T-helper 2 cell (primary cell): ENCODE data around the gene TBC1D16.
"Not testable (repeated sequence)": the region's sequence is repeated elsewhere in the genome, so short reads cannot be mapped to it uniquely, and the experiment has no call there.

Experiments used
- DNase-seq, 5 experiments: peaks; one replicate each; pipeline versions ENCODE4 v3.0.0 to v3.0.0-alpha.2; 2012 to 2022

Gene TBC1D16

DNA sequence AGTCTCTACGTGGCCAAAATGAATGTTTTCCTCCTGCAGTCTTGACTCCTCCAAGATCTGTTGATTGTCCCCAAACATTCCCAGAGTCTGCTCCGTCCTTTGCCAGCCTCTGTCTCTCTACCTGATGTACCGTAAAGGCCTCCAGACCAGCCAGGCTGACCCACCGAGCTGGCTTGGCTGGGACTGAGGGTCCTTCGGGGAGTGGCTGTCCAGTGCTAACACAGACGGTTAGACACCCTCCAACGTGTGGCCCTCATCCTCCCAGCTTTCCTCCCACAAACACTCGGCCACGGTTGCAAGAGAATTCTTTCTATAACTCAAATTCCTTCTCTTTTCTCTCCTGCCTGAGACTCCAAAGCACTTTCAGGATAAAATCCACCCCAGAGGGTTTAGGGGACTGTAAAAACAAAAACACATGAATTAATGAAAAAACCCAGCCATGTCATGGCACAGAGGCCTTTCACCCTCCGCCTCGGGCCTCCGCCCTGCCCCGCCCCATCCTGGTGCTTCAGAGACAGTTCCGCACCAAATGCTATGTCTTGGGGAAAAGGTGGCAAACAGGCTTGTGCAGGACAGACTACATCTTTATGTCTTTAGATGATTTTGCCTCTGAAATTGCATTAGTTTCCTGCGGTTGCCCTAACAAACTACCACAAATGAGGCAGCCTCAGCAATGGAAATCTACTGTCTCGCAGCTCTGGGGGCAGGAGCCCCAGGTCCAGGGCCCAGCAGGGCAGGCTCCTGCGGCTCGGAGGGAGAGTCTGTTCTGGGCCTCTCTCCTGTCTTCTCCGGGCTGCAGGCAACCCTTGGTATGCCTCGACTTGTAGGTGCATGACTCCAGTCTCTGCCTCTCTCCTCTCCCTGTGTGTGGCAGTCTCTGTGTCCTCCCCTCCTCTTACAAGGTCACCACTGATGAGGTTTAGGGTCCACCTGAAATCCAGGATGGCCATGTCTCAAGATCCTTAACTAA lies 124.0 kb downstream of the TBC1D16 start:
- DNase-seq: no peak

GRCh38 chr17:79910985-79911361 lies 124.7 kb downstream of the TBC1D16 start:
- DNase-seq: no peak

DNA sequence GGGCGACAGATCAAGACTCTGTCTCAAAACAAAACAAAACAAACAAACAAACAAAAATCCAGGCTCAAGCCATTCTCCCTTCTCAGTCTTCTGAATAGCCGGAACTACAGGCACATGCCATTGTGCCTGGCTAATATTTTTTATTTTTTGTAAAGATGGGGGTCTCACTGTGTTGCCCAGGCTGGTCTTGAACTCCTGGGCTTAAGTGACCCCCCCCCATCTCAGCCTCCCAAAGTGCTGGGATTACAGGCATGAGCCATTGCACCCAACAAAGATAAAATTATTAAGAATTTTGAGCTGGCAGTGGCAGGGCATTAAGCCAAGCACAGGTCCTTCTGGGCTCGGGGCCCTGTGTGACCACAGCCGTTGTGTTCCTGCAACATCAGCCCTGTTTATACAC lies 126.6 kb downstream of the TBC1D16 start:
- DNase-seq: no peak

DNA sequence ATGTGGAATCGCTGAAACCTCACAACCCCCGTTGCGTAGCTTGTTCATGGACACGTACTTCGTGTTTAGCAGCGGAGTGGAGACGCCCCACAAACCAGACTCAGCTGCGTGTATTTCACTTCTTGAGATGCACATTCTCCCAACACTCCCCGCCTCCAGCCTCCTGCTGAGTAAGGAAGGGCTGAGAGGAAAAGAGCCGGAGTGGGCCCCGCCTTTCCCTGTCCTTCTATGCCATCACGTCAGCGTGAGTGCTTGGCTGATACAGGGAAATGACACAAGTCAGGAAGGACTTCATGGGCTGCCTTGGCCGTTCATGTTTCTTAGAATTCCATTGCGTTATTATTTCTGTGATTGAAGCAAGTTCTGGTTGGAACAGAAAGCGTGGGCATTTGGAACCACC lies 127.8 kb downstream of the TBC1D16 start:
- DNase-seq: no peak

DNA sequence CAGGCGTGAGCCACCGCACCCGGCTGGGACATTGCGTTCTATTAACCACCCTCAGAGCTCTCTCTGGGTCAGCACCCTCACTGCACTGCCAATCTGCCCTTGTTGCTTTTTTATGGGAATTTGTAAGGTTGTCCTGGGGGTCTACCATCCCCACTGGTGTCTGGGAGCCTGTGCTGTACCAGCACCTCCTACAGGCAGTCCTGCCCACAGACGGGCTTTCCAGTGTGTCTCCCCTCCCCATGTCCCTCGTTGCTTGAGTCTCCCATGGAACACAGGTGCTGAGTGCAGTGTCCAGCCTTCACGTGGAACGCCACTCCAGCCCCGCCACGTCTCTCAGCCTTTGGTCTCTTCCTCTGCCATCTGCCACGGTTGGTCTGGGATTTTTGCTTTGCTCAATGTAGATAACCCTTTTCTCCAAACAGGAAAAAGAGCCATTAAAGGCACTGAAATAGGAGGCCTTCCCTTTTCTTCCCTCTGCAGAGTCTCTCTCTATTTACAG lies 128.4 kb downstream of the TBC1D16 start:
- DNase-seq: no peak

- DNase-seq: no peak
These were observed 129.8 kb downstream of the TBC1D16 start for GRCh38 chr17:79905832-79906231.

- no peak for DNase-seq
These were observed 130.8 kb downstream of the TBC1D16 start for GRCh38 chr17:79904865-79905264.

DNA sequence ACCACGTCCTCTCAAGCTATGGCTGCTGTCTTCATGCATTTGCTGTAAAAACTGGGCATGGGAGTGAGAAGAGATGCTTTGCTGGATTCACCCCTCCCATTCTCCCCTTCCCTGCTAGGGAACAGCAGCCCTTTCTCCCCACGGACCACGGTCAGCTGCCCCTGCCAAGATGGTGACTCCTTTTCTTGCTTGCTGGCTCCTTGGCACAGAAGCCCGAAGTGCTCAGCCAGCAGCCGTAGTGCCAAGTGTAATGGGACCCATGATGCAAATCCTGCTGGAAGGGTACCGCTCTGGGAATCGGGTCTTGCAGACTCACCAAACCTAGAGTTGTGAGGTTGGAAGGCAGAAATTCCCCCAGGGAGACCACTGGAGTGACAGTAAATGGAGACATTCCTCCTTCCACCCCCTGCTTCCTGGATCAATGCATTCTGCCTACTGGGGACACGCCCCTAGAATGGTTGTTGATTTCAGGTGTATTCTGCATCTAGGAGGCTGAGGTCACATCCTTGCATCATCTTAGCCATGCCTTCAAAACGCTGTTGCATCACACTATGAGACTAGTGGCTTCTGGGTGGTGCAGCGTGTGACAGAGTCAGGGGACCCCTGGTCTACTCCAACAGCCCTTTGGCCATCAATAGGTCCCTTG lies 133.4 kb downstream of the TBC1D16 start:
- DNase-seq: no peak

- no peak for DNase-seq
These were observed 134.5 kb downstream of the TBC1D16 start for GRCh38 chr17:79901131-79901530.

GRCh38 chr17:79899584-79899983 lies 136.1 kb downstream of the TBC1D16 start:
- no peak for DNase-seq

DNA sequence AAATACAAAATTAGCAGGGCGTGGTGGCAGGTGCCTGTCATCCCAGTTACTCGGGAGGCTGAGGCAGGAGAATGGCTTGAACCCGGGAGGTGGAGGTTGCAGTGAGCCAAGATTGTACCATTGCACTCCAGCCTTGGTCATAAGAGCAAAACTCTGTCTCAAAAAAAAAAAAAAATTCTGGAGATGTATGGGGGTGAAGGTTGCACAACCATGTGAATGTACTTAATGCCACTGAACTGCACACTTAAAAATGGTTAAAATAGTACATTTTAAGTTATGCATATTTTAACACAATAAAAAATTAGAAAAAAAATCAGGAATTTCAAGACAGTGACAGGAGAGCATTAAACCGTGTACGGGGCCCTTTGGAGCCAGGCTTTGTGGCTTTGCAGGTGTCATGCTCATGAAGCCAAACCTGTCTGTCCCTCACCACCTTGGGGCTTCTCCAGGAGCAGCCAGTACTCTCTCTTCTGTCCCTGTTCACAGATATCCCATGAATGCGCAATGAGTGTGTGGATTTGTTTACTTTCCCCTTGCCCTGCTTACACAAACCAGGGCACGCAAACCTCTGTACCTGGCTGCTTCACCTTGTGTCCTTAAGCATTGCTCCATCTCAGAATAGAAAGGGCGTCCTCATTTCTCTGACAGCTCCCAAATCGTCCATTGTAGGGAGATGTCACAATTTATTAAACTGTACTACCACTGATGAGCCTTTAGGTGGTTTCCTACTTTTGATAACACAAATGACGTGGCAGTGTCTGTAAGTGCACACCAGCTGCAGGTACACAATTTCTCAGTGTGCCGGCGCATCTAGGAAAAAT lies 138.2 kb downstream of the TBC1D16 start:
- DNase-seq: no peak

DNA sequence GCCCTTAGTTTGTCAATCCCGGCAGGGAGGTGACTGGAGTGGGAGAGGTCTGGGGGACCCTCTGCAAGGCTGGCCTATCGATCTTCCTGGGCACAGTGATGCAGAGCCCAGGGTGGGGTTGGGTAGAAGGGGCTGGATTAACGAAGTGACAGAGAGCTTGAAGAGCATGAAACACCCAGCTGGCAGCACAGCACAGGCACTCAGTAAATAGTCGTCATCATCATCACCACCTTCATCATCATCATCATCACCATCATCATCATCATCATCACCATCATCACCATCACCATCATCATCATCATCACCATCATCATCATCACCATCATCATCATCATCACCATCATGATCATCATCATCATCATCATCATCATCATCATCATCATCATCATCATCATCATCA lies 142.2 kb downstream of the TBC1D16 start:
- DNase-seq: not testable (repeated sequence)

- DNase-seq: no peak
These were observed 143.0 kb downstream of the TBC1D16 start for GRCh38 chr17:79892457-79893241.

DNA sequence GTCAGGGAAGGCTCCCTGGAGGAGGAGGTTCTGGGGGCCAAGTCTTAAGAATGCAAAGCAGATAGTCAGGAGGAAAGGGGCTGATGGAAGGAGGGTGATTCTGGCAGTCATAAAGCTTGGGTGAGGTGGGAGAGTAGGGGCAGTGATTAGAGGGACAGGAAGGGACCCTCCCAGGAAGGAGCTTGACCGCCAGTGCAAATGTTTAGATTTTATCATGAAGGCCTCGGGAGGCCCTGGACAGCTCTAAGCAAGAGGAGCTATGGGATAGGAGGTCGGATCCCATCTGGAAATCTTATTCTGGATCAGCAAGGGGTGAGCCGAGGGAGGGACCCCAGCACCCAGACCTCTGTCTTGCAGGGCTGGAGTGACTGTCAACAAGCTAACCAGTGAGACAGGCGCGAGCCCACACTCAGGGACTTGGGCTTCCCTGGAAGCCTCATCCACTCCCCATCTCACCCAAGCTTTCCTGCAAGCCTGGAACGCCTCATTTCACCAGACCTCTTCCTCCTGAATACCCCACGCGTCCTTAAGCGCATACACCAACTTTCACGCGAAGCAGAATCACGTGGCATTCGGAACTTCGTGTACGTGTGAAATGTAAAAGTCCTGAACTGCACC lies 144.4 kb downstream of the TBC1D16 start:
- DNase-seq: no peak

DNA sequence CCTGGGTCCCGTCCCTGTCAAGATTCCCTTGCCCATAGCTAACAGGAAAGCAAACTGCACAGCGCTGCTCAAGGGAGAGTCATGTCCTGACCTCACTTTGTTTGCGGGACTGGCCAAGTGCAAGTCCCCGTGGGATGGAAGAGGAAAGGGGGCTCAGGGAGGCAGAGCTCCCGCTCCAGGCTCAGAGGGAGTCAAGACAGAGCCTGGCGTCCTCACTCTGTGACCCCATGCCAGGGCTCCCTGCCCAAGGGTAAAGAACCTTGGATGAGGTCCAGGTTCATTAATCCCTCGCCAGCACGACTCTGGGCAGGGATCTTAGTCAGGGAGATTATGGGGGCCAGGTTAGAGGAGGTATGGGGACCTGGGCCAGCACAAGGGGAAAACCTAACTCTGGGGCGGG lies 145.0 kb downstream of the TBC1D16 start:
- DNase-seq: no peak

- DNase-seq: no peak
These were observed 146.6 kb downstream of the TBC1D16 start for GRCh38 chr17:79888811-79889634.

DNA sequence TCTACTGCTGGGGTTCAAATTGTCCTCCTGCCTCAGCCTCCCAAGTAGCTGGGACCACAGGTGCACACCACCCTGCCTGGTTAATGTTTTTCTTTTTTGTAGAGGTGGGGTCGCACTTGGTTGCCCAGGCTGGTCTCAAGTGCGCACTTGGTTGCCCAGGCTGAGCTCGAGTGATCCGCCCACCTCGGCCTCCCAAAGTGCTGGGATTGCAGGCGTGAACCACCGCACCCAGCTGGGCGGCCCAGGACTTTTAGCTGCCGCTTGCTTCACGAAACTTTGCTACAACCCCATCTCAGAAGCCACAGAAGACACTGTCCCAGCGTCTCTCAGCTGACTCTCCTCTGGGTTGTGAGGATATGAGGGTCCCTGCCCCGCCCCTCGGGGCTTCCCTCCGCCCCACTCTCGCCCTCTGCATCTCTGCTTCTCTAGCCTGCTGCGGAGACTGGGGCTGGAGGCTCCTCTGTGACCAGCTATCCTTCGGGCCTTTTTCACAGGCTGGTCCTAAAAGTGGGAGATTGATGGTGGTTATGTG lies 147.6 kb downstream of the TBC1D16 start:
- no peak for DNase-seq

GRCh38 chr17:79887451-79887991 lies 148.2 kb downstream of the TBC1D16 start:
- no peak for DNase-seq

DNA sequence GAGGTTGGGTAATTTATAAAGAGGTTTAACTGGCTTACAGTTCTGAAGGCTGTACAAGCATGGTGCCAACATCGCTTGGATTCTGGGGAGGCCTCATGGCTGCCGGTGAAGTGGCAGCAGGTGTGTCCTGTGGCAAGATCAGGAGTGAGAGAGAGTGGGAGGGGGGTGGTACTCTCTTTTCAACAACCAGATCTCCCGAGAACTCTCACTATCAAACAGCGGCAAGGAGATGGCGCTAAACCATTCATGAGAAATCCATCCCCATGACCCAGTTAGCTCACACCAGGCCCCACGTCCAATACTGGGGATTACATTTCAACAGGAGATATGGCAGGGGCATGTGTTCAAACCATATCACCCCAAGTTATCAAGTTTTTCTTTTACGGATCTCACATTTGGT lies 152.5 kb downstream of the TBC1D16 start:
- no peak for DNase-seq
